ENCODE results near the gene MACROH2A1. TPM values are rescaled to one million over a fixed set of nuclear protein-coding genes. Genes with fewer than 3 reads are reported as not detected.

The MACROH2A1 gene
- total RNA-seq, 1 donor = 337 TPM

- Histone ChIP-seq H3K4me3 (ENCODE audit: low read length) (no peak overlapping the region), H3K4me1 (ENCODE audit: insufficient read depth, low read length) (peaks cover 91% of the 10 kb centered on the region), H3K9me3 (ENCODE audit: low read depth, low read length) (no peaks in the 10 kb centered on the region), H3K27me3 (ENCODE audit: insufficient read depth, low read length) (no peaks in the 10 kb centered on the region)
Measured at GRCh38 chr5:135395451-135395850, 3.6 kb downstream of the MACROH2A1 start.

- Histone ChIP-seq H3K4me3 (ENCODE audit: low read length) (no peak overlapping the region), H3K9me3 (ENCODE audit: low read depth, low read length) (no peaks in the 10 kb centered on the region), H3K27me3 (ENCODE audit: insufficient read depth, low read length) (no peaks in the 10 kb centered on the region), H3K4me1 (ENCODE audit: insufficient read depth, low read length) (peaks cover 94% of the 10 kb centered on the region)
Measured at GRCh38 chr5:135394095-135394494, 4.9 kb downstream of the MACROH2A1 start.

DNA sequence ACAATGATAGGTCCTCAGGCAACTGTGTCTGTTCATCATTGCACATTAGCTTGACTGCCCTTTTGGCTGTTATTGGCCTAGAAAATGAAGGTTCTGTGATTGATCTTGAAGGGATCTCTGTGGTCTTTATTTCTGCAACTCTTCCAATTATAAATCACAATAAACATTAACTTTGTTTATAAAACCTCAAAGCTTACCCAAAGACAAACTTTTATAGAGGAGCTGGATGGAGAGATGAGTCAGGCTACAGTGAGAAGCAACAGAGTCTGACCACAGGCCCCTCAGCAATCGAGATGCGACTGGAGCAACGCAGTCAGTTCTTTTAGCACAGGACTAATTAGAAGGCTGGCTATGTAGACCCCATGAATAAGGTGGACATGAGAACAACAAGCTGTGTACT lies 5.3 kb downstream of the MACROH2A1 start:
- H3K27me3 ChIP-seq (ENCODE audit: insufficient read depth, low read length) = no peaks in the 10 kb centered on the region
- no peaks in the 10 kb centered on the region for H3K9me3 ChIP-seq (ENCODE audit: low read depth, low read length)
- H3K4me3 ChIP-seq (ENCODE audit: low read length) = no peak overlapping the region
- peaks cover 98% of the 10 kb centered on the region for H3K4me1 ChIP-seq (ENCODE audit: insufficient read depth, low read length)

- Histone ChIP-seq H3K9me3 (ENCODE audit: low read depth, low read length) (no peaks in the 10 kb centered on the region), H3K4me1 (ENCODE audit: insufficient read depth, low read length) (peaks cover 100% of the 10 kb centered on the region), H3K27me3 (ENCODE audit: insufficient read depth, low read length) (no peaks in the 10 kb centered on the region), H3K4me3 (ENCODE audit: low read length) (no peak overlapping the region)
Measured at GRCh38 chr5:135393229-135393628, 5.8 kb downstream of the MACROH2A1 start.

GRCh38 chr5:135392256-135392655 lies 6.8 kb downstream of the MACROH2A1 start:
- no peaks in the 10 kb centered on the region for H3K9me3 ChIP-seq (ENCODE audit: low read depth, low read length)
- H3K4me1 ChIP-seq (ENCODE audit: insufficient read depth, low read length) = peaks cover 100% of the 10 kb centered on the region
- no peaks in the 10 kb centered on the region for H3K27me3 ChIP-seq (ENCODE audit: insufficient read depth, low read length)
- no peak overlapping the region for H3K4me3 ChIP-seq (ENCODE audit: low read length)

DNA sequence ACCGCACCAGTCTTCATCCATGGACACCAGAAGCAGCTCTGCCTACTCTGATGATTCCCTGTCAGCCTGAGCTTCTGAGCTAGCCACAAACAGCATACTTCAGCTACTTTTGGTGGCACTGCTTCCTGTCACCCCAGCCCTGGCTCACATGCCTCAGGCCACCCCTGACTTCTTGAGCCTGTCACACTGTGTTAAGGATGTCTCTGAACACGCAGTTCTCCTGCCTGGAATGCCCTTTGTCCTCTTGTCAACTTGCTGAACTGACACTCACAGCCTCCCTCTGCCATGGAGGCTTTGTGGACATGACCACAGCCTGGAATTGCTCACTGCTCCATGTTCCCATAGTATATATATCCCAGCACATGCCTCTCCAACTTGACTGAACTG lies 7.2 kb downstream of the MACROH2A1 start:
- Histone ChIP-seq H3K27me3 (ENCODE audit: insufficient read depth, low read length) (no peaks in the 10 kb centered on the region), H3K4me1 (ENCODE audit: insufficient read depth, low read length) (peaks cover 100% of the 10 kb centered on the region), H3K4me3 (ENCODE audit: low read length) (no peak overlapping the region), H3K9me3 (ENCODE audit: low read depth, low read length) (no peaks in the 10 kb centered on the region)

DNA sequence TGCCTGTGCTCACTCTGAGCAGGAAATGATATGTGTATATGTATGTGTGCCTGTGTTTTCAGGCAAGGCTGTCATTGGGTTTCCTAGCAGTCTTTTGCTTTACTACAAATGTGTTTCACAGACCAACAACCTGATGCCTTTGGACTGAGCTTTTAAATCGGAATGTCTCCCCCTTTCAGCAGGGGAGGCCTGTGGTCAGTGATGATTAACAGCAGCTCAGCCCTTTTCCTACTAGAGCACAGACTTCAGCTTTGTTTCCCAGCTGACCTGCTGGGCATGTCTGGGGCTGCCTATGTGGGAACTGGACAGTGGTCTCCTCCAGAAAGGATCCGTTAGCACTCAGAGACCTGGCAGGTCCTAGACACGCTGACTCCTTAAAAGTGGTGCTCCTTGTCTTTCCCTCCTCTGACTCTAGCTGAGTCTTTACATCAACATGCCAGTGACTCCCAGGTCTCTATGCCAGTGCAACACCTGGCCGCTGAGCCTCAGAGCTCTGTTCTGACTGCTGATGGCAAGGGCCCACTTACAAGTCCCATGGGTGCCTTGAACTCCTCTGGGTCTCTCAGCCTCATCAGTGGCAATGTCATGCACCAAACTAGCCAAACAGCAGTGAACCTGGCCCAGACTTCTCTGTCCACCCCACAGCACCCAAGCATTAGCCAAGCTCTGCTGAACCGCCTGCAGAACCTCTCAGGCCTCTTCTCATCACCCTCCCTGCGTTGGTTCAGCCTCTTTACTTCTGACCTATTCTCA lies 7.7 kb downstream of the MACROH2A1 start:
- no peaks in the 10 kb centered on the region for H3K27me3 ChIP-seq (ENCODE audit: insufficient read depth, low read length)
- no peak overlapping the region for H3K4me3 ChIP-seq (ENCODE audit: low read length)
- H3K4me1 ChIP-seq (ENCODE audit: insufficient read depth, low read length) = peaks cover 100% of the 10 kb centered on the region
- no peaks in the 10 kb centered on the region for H3K9me3 ChIP-seq (ENCODE audit: low read depth, low read length)

- Histone ChIP-seq H3K27me3 (ENCODE audit: insufficient read depth, low read length) (no peaks in the 10 kb centered on the region), H3K4me1 (ENCODE audit: insufficient read depth, low read length) (peaks cover 100% of the 10 kb centered on the region), H3K9me3 (ENCODE audit: low read depth, low read length) (no peaks in the 10 kb centered on the region), H3K4me3 (ENCODE audit: low read length) (no peak overlapping the region)
Measured at GRCh38 chr5:135388860-135389435, 10.1 kb downstream of the MACROH2A1 start.

GRCh38 chr5:135387629-135387960 lies 11.4 kb downstream of the MACROH2A1 start:
- no peaks in the 10 kb centered on the region for H3K9me3 ChIP-seq (ENCODE audit: low read depth, low read length)
- H3K27me3 ChIP-seq (ENCODE audit: insufficient read depth, low read length) = no peaks in the 10 kb centered on the region
- no peak overlapping the region for H3K4me3 ChIP-seq (ENCODE audit: low read length)
- peaks cover 100% of the 10 kb centered on the region for H3K4me1 ChIP-seq (ENCODE audit: insufficient read depth, low read length)

DNA sequence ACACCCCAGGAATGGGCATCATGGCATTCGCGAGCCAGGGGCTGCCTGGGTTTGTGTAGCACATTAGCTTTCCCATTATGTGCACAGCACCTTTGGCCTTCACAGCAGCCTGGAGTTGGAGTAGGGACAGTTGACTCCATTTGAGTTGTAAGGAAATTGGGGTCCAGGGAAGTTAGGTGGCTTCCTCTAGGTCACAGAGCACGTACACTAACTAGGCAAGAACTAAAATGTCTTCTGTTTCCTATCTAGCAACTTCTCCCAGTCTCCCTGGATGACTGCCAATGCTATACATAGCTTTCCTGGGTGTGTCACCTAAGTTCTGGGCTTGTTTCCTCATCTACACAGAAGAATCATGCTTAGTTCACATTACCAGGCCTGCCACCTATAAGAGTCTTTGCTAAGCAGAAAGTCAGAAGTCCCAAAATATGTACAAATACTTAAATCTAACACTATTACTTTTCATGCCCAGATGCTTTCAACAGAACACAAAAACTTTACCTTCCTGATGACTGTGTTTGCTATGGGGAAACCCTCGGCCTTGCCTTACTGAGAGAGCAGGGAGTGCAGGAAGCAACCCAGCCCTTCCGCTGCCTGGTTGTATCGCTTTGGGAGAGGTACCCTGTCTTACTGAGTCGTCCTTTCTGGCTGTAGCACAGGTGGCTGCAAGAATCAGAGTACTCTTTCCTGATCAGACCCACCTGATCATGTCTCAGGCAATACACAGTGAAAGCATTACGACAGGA lies 12.0 kb downstream of the MACROH2A1 start:
- H3K4me3 ChIP-seq (ENCODE audit: low read length) = no peak overlapping the region
- H3K4me1 ChIP-seq (ENCODE audit: insufficient read depth, low read length) = peaks cover 100% of the 10 kb centered on the region
- H3K27me3 ChIP-seq (ENCODE audit: insufficient read depth, low read length) = no peaks in the 10 kb centered on the region
- no peaks in the 10 kb centered on the region for H3K9me3 ChIP-seq (ENCODE audit: low read depth, low read length)

GRCh38 chr5:135386096-135386495 lies 12.9 kb downstream of the MACROH2A1 start:
- H3K27me3 ChIP-seq (ENCODE audit: insufficient read depth, low read length) = no peaks in the 10 kb centered on the region
- H3K4me3 ChIP-seq (ENCODE audit: low read length) = no peak overlapping the region
- H3K9me3 ChIP-seq (ENCODE audit: low read depth, low read length) = no peaks in the 10 kb centered on the region
- H3K4me1 ChIP-seq (ENCODE audit: insufficient read depth, low read length) = peaks cover 93% of the 10 kb centered on the region

DNA sequence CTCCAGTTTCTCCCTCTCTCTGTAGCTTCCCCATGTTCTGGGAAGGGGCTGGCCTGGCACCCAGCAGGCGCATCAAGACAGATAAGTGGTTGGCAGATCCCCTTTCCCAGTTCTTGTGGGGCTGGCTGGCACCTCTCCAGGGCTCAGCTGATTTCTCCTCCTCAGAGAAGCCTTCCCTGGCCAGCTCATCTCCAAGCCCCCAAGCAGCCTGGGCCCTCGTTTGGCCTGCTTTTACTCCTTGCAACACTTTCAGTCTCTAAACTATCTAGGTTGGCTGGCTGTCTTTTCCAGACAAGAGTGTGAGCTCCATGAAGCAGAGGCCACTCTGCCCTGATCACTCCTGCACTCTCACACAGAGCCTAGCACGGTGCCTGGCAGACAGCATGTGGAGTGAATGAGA lies 13.5 kb downstream of the MACROH2A1 start:
- no peak overlapping the region for H3K4me3 ChIP-seq (ENCODE audit: low read length)
- no peaks in the 10 kb centered on the region for H3K27me3 ChIP-seq (ENCODE audit: insufficient read depth, low read length)
- peaks cover 88% of the 10 kb centered on the region for H3K4me1 ChIP-seq (ENCODE audit: insufficient read depth, low read length)
- no peaks in the 10 kb centered on the region for H3K9me3 ChIP-seq (ENCODE audit: low read depth, low read length)

- peaks cover 83% of the 10 kb centered on the region for H3K4me1 ChIP-seq (ENCODE audit: insufficient read depth, low read length)
- no peak overlapping the region for H3K4me3 ChIP-seq (ENCODE audit: low read length)
- no peaks in the 10 kb centered on the region for H3K9me3 ChIP-seq (ENCODE audit: low read depth, low read length)
- H3K27me3 ChIP-seq (ENCODE audit: insufficient read depth, low read length) = no peaks in the 10 kb centered on the region
Measured at GRCh38 chr5:135384898-135385297, 14.1 kb downstream of the MACROH2A1 start.

GRCh38 chr5:135383803-135384495 lies 15.1 kb downstream of the MACROH2A1 start:
- no peak overlapping the region for H3K4me3 ChIP-seq (ENCODE audit: low read length)
- peaks cover 83% of the 10 kb centered on the region for H3K4me1 ChIP-seq (ENCODE audit: insufficient read depth, low read length)
- H3K27me3 ChIP-seq (ENCODE audit: insufficient read depth, low read length) = no peaks in the 10 kb centered on the region
- H3K9me3 ChIP-seq (ENCODE audit: low read depth, low read length) = no peaks in the 10 kb centered on the region

DNA sequence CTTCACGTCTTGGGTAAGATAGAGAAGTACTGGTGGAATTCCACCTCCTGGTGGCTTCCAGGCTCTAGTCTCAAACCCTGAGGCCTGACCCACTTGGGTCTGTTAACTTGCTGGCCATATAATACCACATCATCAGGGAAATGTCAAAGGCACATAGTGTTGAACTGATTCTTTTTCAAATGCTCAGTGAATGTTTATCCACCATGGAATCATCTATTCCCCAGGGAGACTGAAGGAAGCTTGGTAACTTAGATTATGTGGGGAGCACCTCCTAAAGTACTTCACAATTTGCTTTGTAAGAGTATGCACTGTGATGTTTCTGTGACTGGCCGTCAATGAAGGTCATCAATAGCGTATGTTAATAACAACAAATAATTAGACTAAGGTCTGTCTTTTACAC lies 16.1 kb downstream of the MACROH2A1 start:
- Histone ChIP-seq H3K9me3 (ENCODE audit: low read depth, low read length) (no peaks in the 10 kb centered on the region), H3K4me1 (ENCODE audit: insufficient read depth, low read length) (peaks cover 83% of the 10 kb centered on the region), H3K4me3 (ENCODE audit: low read length) (no peak overlapping the region), H3K27me3 (ENCODE audit: insufficient read depth, low read length) (no peaks in the 10 kb centered on the region)
